ENCODE results near the gene SLC25A38. TPM values are rescaled to one million over a fixed set of nuclear protein-coding genes. Genes with fewer than 3 reads are reported as not detected.

SLC25A38 gene
- total and polyA plus RNA-seq, 2 experiments from 2014 or later, result 19.8 to 61.9 TPM

- H3K27ac Mint-ChIP-seq, result no peak overlapping the region
- Histone ChIP-seq H3F3A (replicated peaks; ENCODE audit: low read depth) (peaks cover 64% of the 10 kb centered on the region), H3K9me2 (ENCODE audit: insufficient read depth) (no peaks in the 10 kb centered on the region), H3K4me2 (no peak overlapping the region), H3K79me2 (replicated peaks; ENCODE audit: insufficient read depth) (peaks cover 6% of the 10 kb centered on the region; the same call in 1 of the 2 replicates), H2AFZ (no peak overlapping the region), H3K27ac (ENCODE audit: low read depth) (peak overlapping the region; percentile 80), H3K27me3 (ENCODE audit: insufficient read depth) (no peaks in the 10 kb centered on the region), H3K4me3 (no peak overlapping the region), H3K36me3 (ENCODE audit: insufficient read depth) (peaks cover 28% of the 10 kb centered on the region), H3K4me1 (ENCODE audit: insufficient read depth) (peaks cover 16% of the 10 kb centered on the region), H4K20me1 (replicated peaks; ENCODE audit: insufficient read depth) (peaks cover 15% of the 10 kb centered on the region)
- no peak overlapping the region for H3K4me3 Mint-ChIP-seq
- peaks cover 28% of the 10 kb centered on the region for H3K4me1 Mint-ChIP-seq
- no peaks in the 10 kb centered on the region for H3K9me3 Mint-ChIP-seq
- peaks cover 19% of the 10 kb centered on the region for H3K27me3 Mint-ChIP-seq (ENCODE audit: insufficient read depth, low read depth, poor library complexity)
- DNase-seq (ENCODE audit: low spot score) (no peak), ATAC-seq (peak; percentile 20)
- peaks cover 46% of the 10 kb centered on the region for H3K36me3 Mint-ChIP-seq (ENCODE audit: low read depth)
- TF ChIP-seq STAT1 (IDR thresholded peaks at IDR 0.05; ENCODE audit: unreplicated experiment), result no peak
- no peak for TF ChIP-seq EZH2 (IDR thresholded peaks at IDR 0.05; ENCODE audit: low read depth, unreplicated experiment)
- TF ChIP-seq, protein P1, sequence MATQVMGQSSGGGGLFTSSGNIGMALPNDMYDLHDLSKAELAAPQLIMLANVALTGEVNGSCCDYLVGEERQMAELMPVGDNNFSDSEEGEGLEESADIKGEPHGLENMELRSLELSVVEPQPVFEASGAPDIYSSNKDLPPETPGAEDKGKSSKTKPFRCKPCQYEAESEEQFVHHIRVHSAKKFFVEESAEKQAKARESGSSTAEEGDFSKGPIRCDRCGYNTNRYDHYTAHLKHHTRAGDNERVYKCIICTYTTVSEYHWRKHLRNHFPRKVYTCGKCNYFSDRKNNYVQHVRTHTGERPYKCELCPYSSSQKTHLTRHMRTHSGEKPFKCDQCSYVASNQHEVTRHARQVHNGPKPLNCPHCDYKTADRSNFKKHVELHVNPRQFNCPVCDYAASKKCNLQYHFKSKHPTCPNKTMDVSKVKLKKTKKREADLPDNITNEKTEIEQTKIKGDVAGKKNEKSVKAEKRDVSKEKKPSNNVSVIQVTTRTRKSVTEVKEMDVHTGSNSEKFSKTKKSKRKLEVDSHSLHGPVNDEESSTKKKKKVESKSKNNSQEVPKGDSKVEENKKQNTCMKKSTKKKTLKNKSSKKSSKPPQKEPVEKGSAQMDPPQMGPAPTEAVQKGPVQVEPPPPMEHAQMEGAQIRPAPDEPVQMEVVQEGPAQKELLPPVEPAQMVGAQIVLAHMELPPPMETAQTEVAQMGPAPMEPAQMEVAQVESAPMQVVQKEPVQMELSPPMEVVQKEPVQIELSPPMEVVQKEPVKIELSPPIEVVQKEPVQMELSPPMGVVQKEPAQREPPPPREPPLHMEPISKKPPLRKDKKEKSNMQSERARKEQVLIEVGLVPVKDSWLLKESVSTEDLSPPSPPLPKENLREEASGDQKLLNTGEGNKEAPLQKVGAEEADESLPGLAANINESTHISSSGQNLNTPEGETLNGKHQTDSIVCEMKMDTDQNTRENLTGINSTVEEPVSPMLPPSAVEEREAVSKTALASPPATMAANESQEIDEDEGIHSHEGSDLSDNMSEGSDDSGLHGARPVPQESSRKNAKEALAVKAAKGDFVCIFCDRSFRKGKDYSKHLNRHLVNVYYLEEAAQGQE (IDR thresholded peaks at IDR 0.05; ENCODE audit: unreplicated experiment), result no peak
- no peak for TF ChIP-seq ZNF114 (CRISPR knock-in tag; IDR thresholded peaks at IDR 0.05)
- TF ChIP-seq, protein P2, sequence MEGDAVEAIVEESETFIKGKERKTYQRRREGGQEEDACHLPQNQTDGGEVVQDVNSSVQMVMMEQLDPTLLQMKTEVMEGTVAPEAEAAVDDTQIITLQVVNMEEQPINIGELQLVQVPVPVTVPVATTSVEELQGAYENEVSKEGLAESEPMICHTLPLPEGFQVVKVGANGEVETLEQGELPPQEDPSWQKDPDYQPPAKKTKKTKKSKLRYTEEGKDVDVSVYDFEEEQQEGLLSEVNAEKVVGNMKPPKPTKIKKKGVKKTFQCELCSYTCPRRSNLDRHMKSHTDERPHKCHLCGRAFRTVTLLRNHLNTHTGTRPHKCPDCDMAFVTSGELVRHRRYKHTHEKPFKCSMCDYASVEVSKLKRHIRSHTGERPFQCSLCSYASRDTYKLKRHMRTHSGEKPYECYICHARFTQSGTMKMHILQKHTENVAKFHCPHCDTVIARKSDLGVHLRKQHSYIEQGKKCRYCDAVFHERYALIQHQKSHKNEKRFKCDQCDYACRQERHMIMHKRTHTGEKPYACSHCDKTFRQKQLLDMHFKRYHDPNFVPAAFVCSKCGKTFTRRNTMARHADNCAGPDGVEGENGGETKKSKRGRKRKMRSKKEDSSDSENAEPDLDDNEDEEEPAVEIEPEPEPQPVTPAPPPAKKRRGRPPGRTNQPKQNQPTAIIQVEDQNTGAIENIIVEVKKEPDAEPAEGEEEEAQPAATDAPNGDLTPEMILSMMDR (conservative IDR thresholded peaks at IDR 0.05; ENCODE audit: low read depth in 2 of 2), result no peak
- TF ChIP-seq JUNB (IDR thresholded peaks at IDR 0.05; ENCODE audit: unreplicated experiment), result no peak
- TF ChIP-seq ZNF331 (CRISPR knock-in tag; IDR thresholded peaks at IDR 0.05; ENCODE audit: low read depth), result no peak
- TF ChIP-seq CREB1 (CRISPR knock-in tag; IDR thresholded peaks at IDR 0.05; ENCODE audit: low read depth), result no peak
- TF ChIP-seq EZH2phosphoT487 (IDR thresholded peaks at IDR 0.05; ENCODE audit: unreplicated experiment), result no peak
- no peak for TF ChIP-seq NANOG (IDR thresholded peaks at IDR 0.05; ENCODE audit: borderline replicate concordance)
- no peak for TF ChIP-seq ETS1 (IDR thresholded peaks at IDR 0.05)
- no peak for TF ChIP-seq ZNF462 (CRISPR knock-in tag; IDR thresholded peaks at IDR 0.05)
- TF ChIP-seq POLR2AphosphoS5 (IDR thresholded peaks at IDR 0.05; ENCODE audit: low read depth), result no peak
These were observed 32.8 kb downstream of the SLC25A38 start for GRCh38 chr3:39415983-39416382.
